GM12891 (cell line): Measurements from ENCODE around the gene SLC45A1.

Experiments used
- DNase-seq: peaks from one replicate; pipeline ENCODE4 v3.0.0; 2011; ENCODE audit warnings: low spot score; ENCODE audit not compliant: insufficient read length
- FAIRE-seq: peaks from 2 replicates; lab custom pipeline; 2011; peaks lifted over from hg19 to GRCh38; lab: Jason Lieb, UNC
- PAX5 ChIP-seq: IDR thresholded peaks from 2 replicates; pipeline ENCODE4 v1.6.1; 2011; ENCODE audit warnings: low read length, moderate library complexity, mild to moderate bottlenecking; ENCODE audit not compliant: insufficient read depth, severe bottlenecking
- POLR2A ChIP-seq: IDR thresholded peaks from 2 replicates; pipeline ENCODE4 v1.6.1; 2011; ENCODE audit warnings: low read depth, low read length, control low read depth
- POLR2AphosphoS5 ChIP-seq: IDR thresholded peaks from 2 replicates; pipeline ENCODE4 v1.6.1; 2011; ENCODE audit warnings: low read depth, low read length, control low read depth
- POU2F2 ChIP-seq: IDR thresholded peaks from 2 replicates; pipeline ENCODE4 v1.6.1; 2011; ENCODE audit warnings: low read depth, mild to moderate bottlenecking, control low read depth, low read length, moderate library complexity
- SPI1 ChIP-seq: IDR thresholded peaks from 2 replicates; pipeline ENCODE4 v1.6.1; 2011; ENCODE audit warnings: low read depth, low read length, control low read depth
- TAF1 ChIP-seq: IDR thresholded peaks from 2 replicates; pipeline ENCODE4 v1.6.1; 2011; ENCODE audit warnings: low read depth, low read length, control low read depth

The SLC45A1 gene

GRCh38 chr1:8307628-8308027, 10.3 kb upstream of the SLC45A1 start:
- no peak for TF ChIP-seq SPI1
- TF ChIP-seq TAF1, result no peak
- no peak for TF ChIP-seq POU2F2
- TF ChIP-seq PAX5, result no peak
- no peak for TF ChIP-seq POLR2A
- no peak for TF ChIP-seq POLR2AphosphoS5
- no peak for DNase-seq
- no peak for FAIRE-seq

GRCh38 chr1:8311068-8311718, 6.7 kb upstream of the SLC45A1 start:
- no peak for TF ChIP-seq POLR2AphosphoS5
- no peak for TF ChIP-seq TAF1
- TF ChIP-seq SPI1, result no peak
- no peak for TF ChIP-seq POLR2A
- no peak for TF ChIP-seq PAX5
- TF ChIP-seq POU2F2, result no peak
- FAIRE-seq, result no peak
- DNase-seq, result no peak

GRCh38 chr1:8312235-8313218, 5.4 kb upstream of the SLC45A1 start:
- no peak for TF ChIP-seq POU2F2
- no peak for TF ChIP-seq TAF1
- TF ChIP-seq SPI1, result no peak
- TF ChIP-seq POLR2AphosphoS5, result no peak
- TF ChIP-seq POLR2A, result no peak
- TF ChIP-seq PAX5, result no peak
- DNase-seq (no peak), FAIRE-seq (no peak)

- FAIRE-seq, result no peak
- DNase-seq, result no peak
Measured at GRCh38 chr1:8313231-8313630, 4.7 kb upstream of the SLC45A1 start.

DNA sequence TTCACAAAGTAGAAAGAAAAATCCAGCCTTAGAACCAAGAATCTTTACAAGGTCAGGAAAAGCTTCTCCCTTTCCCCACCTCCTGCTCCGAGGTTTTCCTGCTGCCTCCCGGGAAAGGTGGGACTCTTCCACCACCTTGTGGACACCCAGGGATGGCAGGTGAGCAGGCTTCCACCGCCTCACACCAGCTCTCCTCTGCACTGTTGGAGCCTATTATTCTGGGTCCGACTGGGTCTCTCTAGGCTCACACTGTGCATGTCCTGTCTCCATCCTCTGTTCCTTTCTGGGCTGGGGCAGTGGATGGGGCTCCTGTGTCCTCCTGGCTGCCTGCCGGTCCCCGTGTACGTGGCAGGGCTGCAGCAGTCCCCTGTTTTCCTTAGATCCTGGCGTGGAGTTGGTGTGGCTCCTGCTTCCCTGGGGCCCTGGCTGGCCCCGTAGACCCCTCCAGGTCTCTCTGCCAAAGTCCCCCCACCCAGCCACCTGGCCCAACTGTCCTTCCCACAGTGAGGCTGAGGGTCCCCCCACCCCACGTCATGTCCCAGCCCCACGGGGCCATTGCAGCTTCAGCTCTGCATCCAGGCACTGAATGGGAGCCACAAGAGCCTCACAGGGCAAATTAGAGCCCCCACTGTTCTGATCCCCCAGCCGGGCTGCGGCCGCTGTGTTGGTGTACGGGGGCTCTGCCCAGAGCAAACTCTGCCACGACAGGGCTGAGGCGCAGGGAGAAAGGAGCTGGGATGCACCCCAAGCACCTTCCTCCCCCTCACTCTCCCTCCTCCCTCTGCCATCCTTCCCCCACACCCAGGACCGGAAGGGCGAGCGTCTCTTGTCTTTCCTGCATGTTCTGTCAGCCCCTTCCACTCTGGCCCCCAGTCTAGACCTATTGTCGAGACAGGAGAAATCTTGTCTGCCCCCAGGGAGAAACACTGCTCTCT, 3.3 kb upstream of the SLC45A1 start:
- DNase-seq (no peak), FAIRE-seq (peak; percentile 86)
- TF ChIP-seq POLR2A (no peak), SPI1 (no peak), POU2F2 (no peak), PAX5 (no peak), TAF1 (no peak), POLR2AphosphoS5 (no peak)

More at GRCh38 chr1:8313231-8313630, 4.7 kb upstream of the SLC45A1 start:
- no peak for TF ChIP-seq PAX5
- no peak for TF ChIP-seq POLR2AphosphoS5
- TF ChIP-seq TAF1, result no peak

- DNase-seq (no peak), FAIRE-seq (no peak)
- no peak for TF ChIP-seq TAF1
Measured at GRCh38 chr1:8315573-8316475, 2.1 kb upstream of the SLC45A1 start.

DNA sequence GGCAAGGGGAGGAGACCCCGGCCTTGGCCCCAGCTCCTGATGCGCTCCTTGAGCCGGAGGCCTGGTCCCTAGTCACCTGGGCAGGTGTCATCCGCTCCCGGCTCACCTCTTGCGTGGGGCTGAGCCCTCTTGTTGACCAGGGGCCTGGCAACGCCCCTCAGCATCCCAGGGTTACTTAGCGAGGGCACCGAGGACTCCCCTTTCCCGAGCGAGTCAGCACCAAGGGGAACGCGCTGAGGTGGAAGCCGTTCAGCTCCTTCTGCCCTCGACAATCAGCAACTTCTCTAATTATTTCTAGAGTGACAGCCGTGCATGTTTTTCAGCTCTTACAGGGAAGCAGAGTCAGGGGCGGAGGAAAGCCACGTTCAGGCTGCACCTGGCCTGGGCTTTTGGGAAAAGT, 522 bp downstream of the SLC45A1 start:
- TF ChIP-seq POU2F2 (no peak), POLR2AphosphoS5 (no peak), TAF1 (no peak), SPI1 (no peak)
- no peak for DNase-seq
- no peak for FAIRE-seq

GRCh38 chr1:8321612-8322011, 3.7 kb downstream of the SLC45A1 start:
- DNase-seq (no peak), FAIRE-seq (no peak)
- TF ChIP-seq TAF1 (no peak), POLR2AphosphoS5 (no peak), POU2F2 (no peak), POLR2A (no peak), PAX5 (no peak), SPI1 (no peak)
